ENCODE measurements around the gene RTN4RL2. TPM values are rescaled to one million over a fixed set of nuclear protein-coding genes. Genes with fewer than 3 reads are reported as not detected.

Gene RTN4RL2
- total RNA-seq, 1 experiment from 2014 or later, result 5.5 TPM

DNA sequence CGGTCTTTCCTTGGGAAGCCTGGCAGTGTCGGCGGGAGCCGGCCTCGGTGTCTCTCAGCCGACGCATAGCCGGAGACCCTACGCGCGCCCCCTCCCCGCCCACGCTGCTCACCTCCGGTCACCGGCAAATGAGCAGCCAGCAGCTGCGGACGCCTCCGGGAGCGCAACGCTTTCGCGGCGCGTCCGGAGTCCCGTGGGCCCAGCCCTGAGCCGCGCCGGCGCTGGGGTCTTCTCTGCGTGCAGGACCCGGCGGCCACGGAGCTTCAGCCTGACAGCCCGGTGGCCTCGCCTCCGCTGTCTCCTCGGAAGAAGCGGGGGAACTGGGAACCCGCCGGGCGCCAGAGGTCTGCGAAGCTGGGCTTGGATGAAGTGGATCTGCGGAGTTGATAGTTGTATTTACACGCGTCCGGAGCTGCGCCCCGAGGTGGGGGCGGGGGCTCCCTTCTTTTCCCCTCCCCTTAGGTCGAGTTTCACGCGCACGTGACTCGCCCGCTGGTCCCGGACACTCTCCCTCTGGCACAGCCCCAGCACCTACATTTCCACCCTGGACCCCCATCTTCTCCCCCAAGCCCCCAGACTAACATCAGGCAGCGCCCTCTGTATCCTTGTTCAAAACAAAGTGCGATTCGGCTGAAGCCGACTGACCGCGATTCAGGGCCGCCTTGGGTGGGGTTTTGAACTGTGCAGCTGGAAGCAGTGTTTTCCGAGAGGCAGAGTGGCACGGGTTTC lies 55.2 kb downstream of the RTN4RL2 start, which contains the start of gene SLC43A1:
SLC43A1 (minus strand) TSS at position 371 of the 729 bp plus-strand sequence. CDS start 1,591 bp downstream, outside the sequence.
- peak; percentile 66 to 75 for DNase-seq
- intact Hi-C loops (cut with micrococcal nuclease; ENCODE audit: unreplicated experiment), result loop anchor here (1.0 kb wide), 3 partner anchors 12 to 22 kb away; no protein-coding TSS in a partner anchor
- Mint-ChIP-seq H3K36me3 (ENCODE audit: insufficient read depth, unreplicated experiment) (peaks cover 5% of the 10 kb centered on the region), H3K4me1 (ENCODE audit: low read depth, unreplicated experiment) (no peaks in the 10 kb centered on the region), H3K27ac (ENCODE audit: unreplicated experiment) (peak within 1 kb of the TSS; percentile 82), H3K4me3 (ENCODE audit: unreplicated experiment) (peak within 1 kb of the TSS; percentile 91), H3K9me3 (ENCODE audit: unreplicated experiment) (no peaks in the 10 kb centered on the region), H3K27me3 (ENCODE audit: insufficient read depth, unreplicated experiment) (no peaks in the 10 kb centered on the region)
- BruUV-seq (replicated peaks), result no TSS peak
- H3K4me1 ChIP-seq, result peaks cover 8% of the 10 kb centered on the region
- H3K4me3 ChIP-seq (ENCODE audit: low read depth, low read length), result peak within 1 kb of the TSS; percentile 79
- CTCF ChIA-PET, result interaction anchor here (0.6 to 4.7 kb wide), 7 partner anchors 11 to 324 kb away, joined by 3 to 34 read pairs (median 6); no protein-coding TSS in a partner anchor
- H3K27me3 ChIP-seq (replicated peaks; ENCODE audit: control insufficient read depth, insufficient read depth, low read length), result no peaks in the 10 kb centered on the region
- TF ChIP-seq, protein P1, sequence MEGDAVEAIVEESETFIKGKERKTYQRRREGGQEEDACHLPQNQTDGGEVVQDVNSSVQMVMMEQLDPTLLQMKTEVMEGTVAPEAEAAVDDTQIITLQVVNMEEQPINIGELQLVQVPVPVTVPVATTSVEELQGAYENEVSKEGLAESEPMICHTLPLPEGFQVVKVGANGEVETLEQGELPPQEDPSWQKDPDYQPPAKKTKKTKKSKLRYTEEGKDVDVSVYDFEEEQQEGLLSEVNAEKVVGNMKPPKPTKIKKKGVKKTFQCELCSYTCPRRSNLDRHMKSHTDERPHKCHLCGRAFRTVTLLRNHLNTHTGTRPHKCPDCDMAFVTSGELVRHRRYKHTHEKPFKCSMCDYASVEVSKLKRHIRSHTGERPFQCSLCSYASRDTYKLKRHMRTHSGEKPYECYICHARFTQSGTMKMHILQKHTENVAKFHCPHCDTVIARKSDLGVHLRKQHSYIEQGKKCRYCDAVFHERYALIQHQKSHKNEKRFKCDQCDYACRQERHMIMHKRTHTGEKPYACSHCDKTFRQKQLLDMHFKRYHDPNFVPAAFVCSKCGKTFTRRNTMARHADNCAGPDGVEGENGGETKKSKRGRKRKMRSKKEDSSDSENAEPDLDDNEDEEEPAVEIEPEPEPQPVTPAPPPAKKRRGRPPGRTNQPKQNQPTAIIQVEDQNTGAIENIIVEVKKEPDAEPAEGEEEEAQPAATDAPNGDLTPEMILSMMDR (IDR thresholded peaks at IDR 0.05; ENCODE audit: insufficient read depth in 1 of 2, low read depth in 1 of 2, low read length in 1 of 2, severe bottlenecking in 1 of 2, unreplicated experiment in 1 of 2), result no peak
- POLR2A ChIA-PET, result interaction anchor here (0.6 to 1.6 kb wide), 3 partner anchors 18 to 197 kb away, joined by 3 to 7 read pairs (median 5); partner anchors contain the start of genes MED19 and TMX2
- no peaks in the 10 kb centered on the region for H3K36me3 ChIP-seq (ENCODE audit: control insufficient read depth, insufficient read depth, low read length)
- no peaks in the 10 kb centered on the region for H3K9me3 ChIP-seq

DNA sequence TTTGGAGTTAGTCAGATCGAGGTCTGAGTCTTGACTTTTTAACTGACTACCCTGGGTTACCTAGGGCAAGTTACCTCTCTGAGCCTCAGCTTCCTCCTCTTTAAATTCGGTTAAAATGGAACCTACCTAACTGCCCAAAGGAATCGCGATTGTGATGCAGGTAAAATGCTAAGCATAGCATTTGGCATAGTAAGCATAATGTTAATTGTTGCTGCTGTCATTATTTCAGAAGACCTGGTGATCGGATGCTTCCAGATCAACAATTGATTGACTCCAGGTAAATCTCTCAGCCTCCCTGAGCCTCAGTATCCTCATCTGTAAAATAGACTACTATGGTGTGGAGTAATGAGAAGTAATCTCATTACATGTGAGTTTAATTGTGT lies 55.7 kb downstream of the RTN4RL2 start:
- ChIA-PET POLR2A (interaction anchor here (0.6 to 1.6 kb wide), 3 partner anchors 18 to 196 kb away, joined by 3 to 7 read pairs (median 5); partner anchors contain the start of genes MED19 and TMX2), CTCF (interaction anchor here (0.7 to 4.7 kb wide), 7 partner anchors 10 to 124 kb away, joined by 3 to 34 read pairs (median 6); no protein-coding TSS in a partner anchor)
- H3K36me3 ChIP-seq (ENCODE audit: control insufficient read depth, insufficient read depth, low read length), result no peaks in the 10 kb centered on the region
- TSS peak; percentile 96 for BruUV-seq (replicated peaks)
- Mint-ChIP-seq H3K4me3 (ENCODE audit: unreplicated experiment) (peak overlapping the region; percentile 91), H3K27ac (ENCODE audit: unreplicated experiment) (peak overlapping the region; percentile 82), H3K9me3 (ENCODE audit: unreplicated experiment) (no peaks in the 10 kb centered on the region), H3K4me1 (ENCODE audit: low read depth, unreplicated experiment) (no peaks in the 10 kb centered on the region), H3K27me3 (ENCODE audit: insufficient read depth, unreplicated experiment) (no peaks in the 10 kb centered on the region), H3K36me3 (ENCODE audit: insufficient read depth, unreplicated experiment) (peaks cover 5% of the 10 kb centered on the region)
- H3K27me3 ChIP-seq (replicated peaks; ENCODE audit: control insufficient read depth, insufficient read depth, low read length), result no peaks in the 10 kb centered on the region
- peak overlapping the region; percentile 79 for H3K4me3 ChIP-seq (ENCODE audit: low read depth, low read length)
- intact Hi-C loops (cut with micrococcal nuclease; ENCODE audit: unreplicated experiment), result no loop called here
- TF ChIP-seq, protein P1 (IDR thresholded peaks at IDR 0.05; ENCODE audit: insufficient read depth in 1 of 2, low read depth in 1 of 2, low read length in 1 of 2, severe bottlenecking in 1 of 2, unreplicated experiment in 1 of 2), result no peak
- no peak for DNase-seq
- peaks cover 8% of the 10 kb centered on the region for H3K4me1 ChIP-seq
- H3K9me3 ChIP-seq, result no peaks in the 10 kb centered on the region

DNA sequence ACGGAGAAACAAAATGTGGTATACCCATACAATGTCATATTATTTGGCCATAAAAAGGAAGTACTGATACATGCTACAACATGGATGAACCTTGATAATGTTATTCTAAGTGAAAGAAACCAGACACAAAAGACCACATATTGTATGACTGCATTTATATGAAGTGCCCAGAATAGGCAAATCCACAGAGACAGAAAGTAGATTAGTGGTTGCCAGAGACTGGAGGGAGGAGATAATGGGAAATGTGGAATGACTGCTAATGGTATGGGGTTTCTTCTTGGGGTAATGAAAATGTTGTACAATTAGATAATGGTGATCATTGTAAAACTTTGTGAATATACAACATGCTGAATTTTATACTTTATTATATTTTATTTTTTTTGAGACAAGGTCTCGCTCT lies 60.8 kb downstream of the RTN4RL2 start:
- Histone ChIP-seq H3K36me3 (ENCODE audit: control insufficient read depth, insufficient read depth, low read length) (no peaks in the 10 kb centered on the region), H3K27me3 (replicated peaks; ENCODE audit: control insufficient read depth, insufficient read depth, low read length) (no peaks in the 10 kb centered on the region), H3K4me3 (ENCODE audit: low read depth, low read length) (no peak overlapping the region), H3K9me3 (no peaks in the 10 kb centered on the region), H3K4me1 (peaks cover 3% of the 10 kb centered on the region; the same call in 1 of the 2 replicates)
- TF ChIP-seq, protein P1 (IDR thresholded peaks at IDR 0.05; ENCODE audit: insufficient read depth in 1 of 2, low read depth in 1 of 2, low read length in 1 of 2, severe bottlenecking in 1 of 2, unreplicated experiment in 1 of 2), result no peak
- no peaks in the 10 kb centered on the region for H3K9me3 Mint-ChIP-seq (ENCODE audit: unreplicated experiment)
- H3K27ac Mint-ChIP-seq (ENCODE audit: unreplicated experiment), result no peak overlapping the region
- no peaks in the 10 kb centered on the region for H3K36me3 Mint-ChIP-seq (ENCODE audit: insufficient read depth, unreplicated experiment)
- H3K27me3 Mint-ChIP-seq (ENCODE audit: insufficient read depth, unreplicated experiment), result no peaks in the 10 kb centered on the region
- CTCF ChIA-PET, result interaction anchor here (2.2 kb wide), 1 partner anchor 28 kb away, joined by 8 read pairs; no protein-coding TSS in a partner anchor
- intact Hi-C loops (cut with micrococcal nuclease; ENCODE audit: unreplicated experiment), result no loop called here
- BruUV-seq (replicated peaks), result no TSS peak
- POLR2A ChIA-PET, result no interaction called here
- no peak for DNase-seq
- H3K4me1 Mint-ChIP-seq (ENCODE audit: low read depth, unreplicated experiment), result no peaks in the 10 kb centered on the region
- H3K4me3 Mint-ChIP-seq (ENCODE audit: unreplicated experiment), result no peak overlapping the region
